GM12878 (cell line): ENCODE measurements around the gene FCHSD2. TPM values are rescaled to one million over a fixed set of nuclear protein-coding genes. Genes with fewer than 3 reads are reported as not detected.

Source experiments
- ATAC-seq: fragments of 200-7000 bp; cut with Tn5 transposase; 3 replicates; pipeline ENCODE4 v1.9.1; 2020; ENCODE audit warnings: mild to moderate bottlenecking, moderate library complexity
- BruUV-seq: library from RNA; stranded (reverse); fragments of 400-500 nt; replicated peaks from 2 replicates; lab custom pipeline; 2021; lab: Mats Ljungman, UMichigan
- CTCF ChIA-PET: fragments of 300-600 bp; sonication (Branson Sonifier 250); formaldehyde crosslinking; extraction: SDS; loops from one replicate; lab custom pipeline; 2021; ENCODE audit warnings: inconsistent platforms; lab: Yijun Ruan, JAX
- POLR2A ChIA-PET: fragments of 350-600 bp; formaldehyde crosslinking; extraction: SDS; loops from one replicate; lab custom pipeline; 2021; ENCODE audit warnings: inconsistent platforms; lab: Charles Lee
- RAD21 ChIA-PET: fragments of 300-600 bp; sonication (Branson Sonifier 250); formaldehyde crosslinking; loops from one replicate; lab custom pipeline; 2023; ENCODE audit warnings: antibody characterized with exemption; ENCODE audit not compliant: unreplicated experiment; lab: Charles Lee
- SMC1A ChIA-PET: fragments of 300-600 bp; sonication (Branson Sonifier 250); formaldehyde crosslinking; loops from one replicate; lab custom pipeline; 2023; ENCODE audit not compliant: unreplicated experiment, uncharacterized antibody; lab: Charles Lee
- DNase-seq: peaks from one replicate; pipeline ENCODE4 v3.0.0-alpha.2; 2011; ENCODE audit warnings: low read depth, low spot score
- FAIRE-seq: peaks from 3 replicates; lab custom pipeline; 2011; peaks lifted over from hg19 to GRCh38; lab: Jason Lieb, UNC
- H2AFZ ChIP-seq: 2 replicates; pipeline ENCODE4 v1.6.0; 2011; ENCODE audit warnings: low read depth, low read length, control low read depth; ENCODE audit not compliant: control insufficient read depth
- H3K27ac ChIP-seq: 2 replicates; pipeline ENCODE4 v1.5.1; 2011; ENCODE audit warnings: control low read depth; ENCODE audit not compliant: control insufficient read depth, insufficient read depth
- H3K27me3 ChIP-seq, 2 experiments: replicated peaks in 1 of 2; 2 replicates each; pipeline versions ENCODE4 v1.6.0 to v1.6.1; 2011; ENCODE audit warnings: low read length in 1 of 2; ENCODE audit not compliant: control insufficient read depth in 2 of 2, insufficient read depth in 2 of 2
- H3K36me3 ChIP-seq, 2 experiments: 2 replicates each; pipeline ENCODE4 v1.5.1; 2011; ENCODE audit warnings: low read length in 1 of 2; ENCODE audit not compliant: control insufficient read depth in 2 of 2, insufficient read depth in 2 of 2
- H3K4me1 ChIP-seq: 2 replicates; pipeline ENCODE4 v1.6.1; 2011; ENCODE audit warnings: mild to moderate bottlenecking, low read length, moderate library complexity, mixed read lengths; ENCODE audit not compliant: control insufficient read depth, insufficient read depth
- H3K4me2 ChIP-seq: 2 replicates; pipeline ENCODE4 v1.6.0; 2011; ENCODE audit warnings: control low read depth; ENCODE audit not compliant: control insufficient read depth, insufficient read depth
- H3K4me3 ChIP-seq: fragments of 200-600 bp; sonication (generic); 2 replicates; pipeline ENCODE4 v1.5.1; 2016
- H3K79me2 ChIP-seq: 2 replicates; pipeline ENCODE4 v1.6.0; 2011; ENCODE audit warnings: low read length; ENCODE audit not compliant: control insufficient read depth, insufficient read depth
- H3K9ac ChIP-seq: 2 replicates; pipeline ENCODE4 v1.8.0; 2011; ENCODE audit warnings: low read length, control low read depth, mixed read lengths; ENCODE audit not compliant: control insufficient read depth, insufficient read depth
- H3K9me3 ChIP-seq: replicated peaks from 3 replicates; pipeline ENCODE4 v1.5.1; 2011; ENCODE audit warnings: mild to moderate bottlenecking, low read length; ENCODE audit not compliant: control insufficient read depth, insufficient read depth
- H4K20me1 ChIP-seq: 2 replicates; pipeline ENCODE4 v1.6.0; 2011; ENCODE audit not compliant: control insufficient read depth, insufficient read depth
- FOXK2 ChIP-seq: fragments of 450-650 bp; IDR thresholded peaks from 2 replicates; pipeline ENCODE4 v1.6.1; 2017; ENCODE audit warnings: mild to moderate bottlenecking, moderate library complexity
- FOXM1 ChIP-seq: IDR thresholded peaks from 2 replicates; pipeline ENCODE4 v1.6.1; 2012; ENCODE audit warnings: low read depth, mild to moderate bottlenecking, inconsistent platforms, low read length, moderate library complexity
- GABPA ChIP-seq: IDR thresholded peaks from 2 replicates; pipeline ENCODE4 v1.6.1; 2014; ENCODE audit warnings: antibody characterized with exemption, low read depth, mild to moderate bottlenecking, inconsistent platforms
- IRF3 ChIP-seq: fragments of 450-650 bp; IDR thresholded peaks from 2 replicates; pipeline ENCODE4 v1.6.1; 2014; ENCODE audit warnings: mild to moderate bottlenecking
- KDM1A ChIP-seq: fragments of 200-600 bp; sonication (generic); IDR thresholded peaks from 2 replicates; pipeline ENCODE4 v1.6.1; 2016; ENCODE audit warnings: borderline replicate concordance
- NFYB ChIP-seq: IDR thresholded peaks from 2 replicates; pipeline ENCODE4 v1.6.1; 2011; ENCODE audit warnings: low read depth, mild to moderate bottlenecking, low read length, improper control_type of control experiment, moderate library complexity; ENCODE audit not compliant: insufficient read depth
- NRF1 ChIP-seq: conservative IDR thresholded peaks from 2 replicates; pipeline ENCODE4 v1.6.1; 2011; ENCODE audit warnings: mild to moderate bottlenecking, low read depth, low read length, improper control_type of control experiment
- POLR2A ChIP-seq: IDR thresholded peaks from 2 replicates; pipeline ENCODE4 v1.6.1; 2011; ENCODE audit warnings: low read depth, mild to moderate bottlenecking, low read length
- PRDM15 ChIP-seq: fragments of 450-650 bp; formaldehyde crosslinking; IDR thresholded peaks from 2 replicates; pipeline ENCODE4 v1.4.0; 2020; ENCODE audit warnings: mild to moderate bottlenecking, moderate library complexity
- STAT3 ChIP-seq: IDR thresholded peaks from 2 replicates; pipeline ENCODE4 v1.6.1; 2011; ENCODE audit warnings: low read depth, low read length, improper control_type of control experiment
- SUPT20H ChIP-seq: IDR thresholded peaks from 2 replicates; pipeline ENCODE4 v1.6.1; 2011; ENCODE audit warnings: low read depth, mild to moderate bottlenecking, low read length, moderate library complexity, borderline replicate concordance; ENCODE audit not compliant: control insufficient read depth
- TAF1 ChIP-seq: IDR thresholded peaks from 2 replicates; pipeline ENCODE4 v1.6.1; 2011; ENCODE audit warnings: mild to moderate bottlenecking, low read depth, low read length, borderline replicate concordance
- ZNF687 ChIP-seq: fragments of 450-650 bp; IDR thresholded peaks from 2 replicates; pipeline ENCODE4 v1.6.1; 2017; ENCODE audit warnings: mild to moderate bottlenecking, moderate library complexity
- WGBS: methylation state at CpG from one replicate; pipeline ENCODE4 v1.1.6; 2016; ENCODE audit warnings: low lambda C conversion rate; ENCODE audit not compliant: insufficient replicate concordance, insufficient coverage; ENCODE audit errors: missing lambda C conversion rate; 5-methylcytosine and 5-hydroxymethylcytosine counted together
- in situ Hi-C: fragments of 300-500 bp; cut with MboI; formaldehyde crosslinking; loops from 9 replicates; pipeline ENCODE4 v1.14.3; 2018; ENCODE audit warnings: mixed read lengths
- intact Hi-C: fragments of 100-400 bp; cut with micrococcal nuclease; formaldehyde crosslinking; loops from one replicate; pipeline ENCODE4 v1.14.2; 2022; ENCODE audit not compliant: unreplicated experiment
- polyA plus RNA-seq, 11 experiments: library from polyadenylated mRNA; depleted of rRNA in 4 of 11; unstranded in 6 of 11; stranded (reverse) in 5 of 11; fragments of >200 nt; fragmentation: Nextera tagmentation in 4 of 11; fragmentation: Illumina TruSeq in 1 of 11; extraction: Ambion mirVana in 4 of 11; extraction: Trizol in 1 of 11; gene quantifications; 1 replicate in 1 of 11; 2 replicates in 10 of 11; pipeline versions ENCODE4 v1.2.1 to v1.2.3, GENCODE V29; 2011 to 2016; ENCODE audit warnings: inconsistent platforms in 2 of 11, missing spikeins in 2 of 11, low read depth in 1 of 11
- total RNA-seq, 4 experiments: library from RNA; depleted of rRNA in 3 of 4; stranded (reverse); fragments of >200 nt in 3 of 4; fragmentation: Illumina TruSeq in 1 of 4; extraction: Trizol in 1 of 4; gene quantifications; 2 replicates each; pipeline versions ENCODE4 v1.2.1 to v1.2.3, GENCODE V29; 2013 to 2021

The FCHSD2 gene
- total and polyA plus RNA-seq, 10 of the 15 experiments (the other 5 are each of a cell fraction or from before 2014, with no cell fraction given) = 13.2 to 89.8 (median 47.8) TPM

- SMC1A ChIA-PET = no interaction called here
- no peak overlapping the region for H3K4me2 ChIP-seq
- no peaks in the 10 kb centered on the region for H3K4me1 ChIP-seq
- in situ Hi-C loops (no loop called here), intact Hi-C loops (no loop called here)
- CTCF ChIA-PET = no interaction called here
- no peak overlapping the region for H3K9ac ChIP-seq
- RAD21 ChIA-PET = no interaction called here
- BruUV-seq = no TSS peak
- POLR2A ChIA-PET = interaction anchor here (1.6 kb wide), 1 partner anchor 11 kb away, joined by 4 read pairs; no protein-coding TSS in a partner anchor
- H3K9me3 ChIP-seq = no peaks in the 10 kb centered on the region
- FAIRE-seq (no peak), DNase-seq (no peak), ATAC-seq (no peak)
- no peak overlapping the region for H3K4me3 ChIP-seq
- no peaks in the 10 kb centered on the region for H4K20me1 ChIP-seq
- H3K27me3 ChIP-seq = no peaks in the 10 kb centered on the region
- no peak overlapping the region for H2AFZ ChIP-seq
- no peak for TF ChIP-seq ZNF687
- no peak for TF ChIP-seq NRF1
- TF ChIP-seq FOXM1 = no peak
- TF ChIP-seq POLR2A = no peak
- no peak for TF ChIP-seq KDM1A
- TF ChIP-seq TAF1 = no peak
- no peak for TF ChIP-seq IRF3
- no peak for TF ChIP-seq FOXK2
- TF ChIP-seq PRDM15 = no peak
- no peak for TF ChIP-seq STAT3
- TF ChIP-seq SUPT20H = no peak
- TF ChIP-seq NFYB = no peak
- no peak for TF ChIP-seq GABPA
- H3K27ac ChIP-seq = no peak overlapping the region
- peaks cover 1 to 29% of the 10 kb centered on the region in 2 experiments for H3K36me3 ChIP-seq
- no peaks in the 10 kb centered on the region; the same call in 1 of the 2 replicates for H3K79me2 ChIP-seq
- WGBS = 65% methylated on average over 3 of the region's 3 CpGs
These were observed 285.4 kb downstream of the FCHSD2 start for GRCh38 chr11:72856551-72857345.
